Trophoblast cell (in vitro differentiated cells and primary cell): ENCODE measurements around the gene UBASH3B.

Experiments used
- DNase-seq, 2 donors: peaks; one replicate each; pipeline ENCODE4 v3.0.0-alpha.2; 2016
- H2AFZ ChIP-seq: 2 replicates; pipeline ENCODE4 v1.6.1; 2013; ENCODE audit warnings: low read length, moderate library complexity, mild to moderate bottlenecking; ENCODE audit not compliant: insufficient read depth, poor library complexity
- H2AK5ac ChIP-seq: 2 replicates; pipeline ENCODE4 v1.6.1; 2013; ENCODE audit warnings: mild to moderate bottlenecking, low read length
- H2BK120ac ChIP-seq: 2 replicates; pipeline ENCODE4 v1.6.1; 2013; ENCODE audit warnings: low read length, mild to moderate bottlenecking, moderate library complexity; ENCODE audit not compliant: insufficient read depth, poor library complexity
- H2BK12ac ChIP-seq: 2 replicates; pipeline ENCODE4 v1.6.1; 2013; ENCODE audit warnings: mild to moderate bottlenecking, low read length, moderate library complexity
- H2BK5ac ChIP-seq: 2 replicates; pipeline ENCODE4 v1.6.1; 2013; ENCODE audit warnings: low read length, low read depth, moderate library complexity, mild to moderate bottlenecking; ENCODE audit not compliant: poor library complexity
- H3K14ac ChIP-seq: 2 replicates; pipeline ENCODE4 v1.6.1; 2013; ENCODE audit warnings: mild to moderate bottlenecking, low read length
- H3K18ac ChIP-seq: 2 replicates; pipeline ENCODE4 v1.6.1; 2013; ENCODE audit warnings: mild to moderate bottlenecking, low read length
- H3K23ac ChIP-seq: 2 replicates; pipeline ENCODE4 v1.6.1; 2013; ENCODE audit warnings: low read length
- H3K27ac ChIP-seq: 2 replicates; pipeline ENCODE4 v1.5.1; 2013; ENCODE audit warnings: low read depth, mild to moderate bottlenecking, inconsistent platforms, low read length, moderate library complexity
- H3K27me3 ChIP-seq: 2 replicates; pipeline ENCODE4 v1.6.1; 2013; ENCODE audit warnings: inconsistent platforms, mild to moderate bottlenecking, low read length, moderate library complexity; ENCODE audit not compliant: insufficient read depth
- H3K36me3 ChIP-seq, 2 experiments: 1 replicate in 1 of 2; 2 replicates in 1 of 2; pipeline ENCODE4 v1.6.1; 2013; ENCODE audit warnings: low read length in 2 of 2, mild to moderate bottlenecking in 2 of 2, moderate library complexity in 1 of 2; ENCODE audit not compliant: insufficient read depth in 2 of 2, control insufficient read depth in 1 of 2
- H3K4ac ChIP-seq: 2 replicates; pipeline ENCODE4 v1.6.1; 2013; ENCODE audit warnings: low read depth, mild to moderate bottlenecking, low read length, moderate library complexity
- H3K4me1 ChIP-seq, 2 experiments: 1 replicate in 1 of 2; 2 replicates in 1 of 2; pipeline ENCODE4 v1.6.1; 2013; ENCODE audit warnings: low read length in 2 of 2, mild to moderate bottlenecking in 2 of 2, moderate library complexity in 1 of 2; ENCODE audit not compliant: insufficient read depth in 2 of 2, control insufficient read depth in 1 of 2
- H3K4me2 ChIP-seq: 2 replicates; pipeline ENCODE4 v1.6.1; 2013; ENCODE audit warnings: inconsistent platforms, mild to moderate bottlenecking, low read length, moderate library complexity
- H3K4me3 ChIP-seq: 2 replicates; pipeline ENCODE4 v1.5.1; 2013; ENCODE audit warnings: mild to moderate bottlenecking, low read depth, low read length, inconsistent platforms
- H3K79me1 ChIP-seq: one replicate; pipeline ENCODE4 v1.6.1; 2013; ENCODE audit warnings: low read length
- H3K79me2 ChIP-seq: 2 replicates; pipeline ENCODE4 v1.6.1; 2013; ENCODE audit warnings: low read length, mild to moderate bottlenecking; ENCODE audit not compliant: control insufficient read depth, insufficient read depth, poor library complexity
- H3K9ac ChIP-seq: 2 replicates; pipeline ENCODE4 v1.6.1; 2013; ENCODE audit warnings: mild to moderate bottlenecking, low read length
- H3K9me3 ChIP-seq: 2 replicates; pipeline ENCODE4 v1.6.1; 2013; ENCODE audit warnings: low read depth, mild to moderate bottlenecking, control low read depth, inconsistent platforms, low read length; ENCODE audit not compliant: insufficient read depth
- H4K12ac ChIP-seq: 2 replicates; pipeline ENCODE4 v1.6.1; 2013; ENCODE audit warnings: low read depth, mild to moderate bottlenecking, low read length, moderate library complexity
- H4K8ac ChIP-seq: 2 replicates; pipeline ENCODE4 v1.6.1; 2013; ENCODE audit warnings: low read depth, mild to moderate bottlenecking, low read length, moderate library complexity
- H4K91ac ChIP-seq: one replicate; pipeline ENCODE4 v1.6.1; 2013; ENCODE audit warnings: low read depth, mild to moderate bottlenecking, low read length, moderate library complexity
- WGBS: extraction: QIAGEN DNeasy Blood & Tissue Kit; methylation state at CpG from one replicate; pipeline ENCODE4 v1.1.7; 2013; ENCODE audit warnings: missing lambda C conversion rate; ENCODE audit not compliant: insufficient read length, insufficient coverage; ENCODE audit errors: extremely low coverage; 5-methylcytosine and 5-hydroxymethylcytosine counted together

Gene UBASH3B

DNA sequence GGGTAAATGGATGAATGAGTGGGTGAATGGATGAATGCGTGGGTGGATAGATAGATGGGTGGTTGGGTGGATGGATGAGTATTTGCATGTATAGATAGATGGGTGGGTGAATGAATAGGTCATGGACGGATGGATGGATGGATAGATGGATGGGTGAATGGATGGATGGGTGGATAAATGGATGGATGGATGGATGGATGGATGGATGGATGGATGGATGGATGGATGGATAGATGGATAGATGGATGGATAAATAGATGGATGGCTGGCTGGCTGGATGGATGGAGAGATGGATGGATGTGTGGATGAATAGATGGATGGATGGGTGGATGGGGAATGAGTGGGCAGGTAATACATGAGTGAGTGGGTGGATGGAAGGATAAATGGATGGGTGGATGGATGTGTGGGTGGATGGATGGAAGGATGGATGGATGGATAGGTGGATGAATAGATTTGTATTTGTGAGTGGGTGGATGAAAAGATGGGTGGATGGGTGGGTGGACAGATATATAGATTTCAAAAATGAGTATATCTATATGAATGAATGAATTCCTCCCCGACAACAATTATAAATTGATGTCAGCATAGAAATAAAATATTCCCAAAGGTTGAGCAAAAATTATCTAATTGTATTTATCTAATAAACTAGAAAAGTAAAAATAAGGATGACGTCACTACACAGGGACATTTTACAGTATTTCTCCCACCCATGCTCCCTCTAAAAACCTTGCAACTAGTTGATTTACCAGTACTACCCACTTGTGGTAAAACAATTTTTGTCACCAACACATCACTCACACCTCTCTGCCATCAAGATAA is 182.2 kb downstream of the UBASH3B start:
- H2BK5ac ChIP-seq: no peak overlapping the region
- no peak overlapping the region for H4K8ac ChIP-seq
- H3K27ac ChIP-seq: no peak overlapping the region
- H3K4ac ChIP-seq: no peak overlapping the region
- H3K4me1 ChIP-seq: no peaks in the 10 kb centered on the region
- no peak overlapping the region for H3K23ac ChIP-seq
- no peak overlapping the region for H3K4me2 ChIP-seq
- H3K27me3 ChIP-seq: no peaks in the 10 kb centered on the region
- H2AK5ac ChIP-seq: no peak overlapping the region
- no peak overlapping the region for H2AFZ ChIP-seq
- no peaks in the 10 kb centered on the region for H3K9me3 ChIP-seq
- no peak overlapping the region for H4K91ac ChIP-seq
- no peaks in the 10 kb centered on the region for H3K36me3 ChIP-seq
- DNase-seq: no peak
- no peak overlapping the region for H2BK12ac ChIP-seq
- H2BK120ac ChIP-seq: no peak overlapping the region
- whole genome bisulfite sequencing: 100% methylated on average over 1 of the region's 4 CpGs
- H4K12ac ChIP-seq: no peak overlapping the region
- no peaks in the 10 kb centered on the region for H3K79me1 ChIP-seq
- H3K4me3 ChIP-seq: no peak overlapping the region
- no peaks in the 10 kb centered on the region for H3K79me2 ChIP-seq
- no peak overlapping the region for H3K9ac ChIP-seq
- no peak overlapping the region for H3K14ac ChIP-seq
- no peak overlapping the region for H3K18ac ChIP-seq

DNA sequence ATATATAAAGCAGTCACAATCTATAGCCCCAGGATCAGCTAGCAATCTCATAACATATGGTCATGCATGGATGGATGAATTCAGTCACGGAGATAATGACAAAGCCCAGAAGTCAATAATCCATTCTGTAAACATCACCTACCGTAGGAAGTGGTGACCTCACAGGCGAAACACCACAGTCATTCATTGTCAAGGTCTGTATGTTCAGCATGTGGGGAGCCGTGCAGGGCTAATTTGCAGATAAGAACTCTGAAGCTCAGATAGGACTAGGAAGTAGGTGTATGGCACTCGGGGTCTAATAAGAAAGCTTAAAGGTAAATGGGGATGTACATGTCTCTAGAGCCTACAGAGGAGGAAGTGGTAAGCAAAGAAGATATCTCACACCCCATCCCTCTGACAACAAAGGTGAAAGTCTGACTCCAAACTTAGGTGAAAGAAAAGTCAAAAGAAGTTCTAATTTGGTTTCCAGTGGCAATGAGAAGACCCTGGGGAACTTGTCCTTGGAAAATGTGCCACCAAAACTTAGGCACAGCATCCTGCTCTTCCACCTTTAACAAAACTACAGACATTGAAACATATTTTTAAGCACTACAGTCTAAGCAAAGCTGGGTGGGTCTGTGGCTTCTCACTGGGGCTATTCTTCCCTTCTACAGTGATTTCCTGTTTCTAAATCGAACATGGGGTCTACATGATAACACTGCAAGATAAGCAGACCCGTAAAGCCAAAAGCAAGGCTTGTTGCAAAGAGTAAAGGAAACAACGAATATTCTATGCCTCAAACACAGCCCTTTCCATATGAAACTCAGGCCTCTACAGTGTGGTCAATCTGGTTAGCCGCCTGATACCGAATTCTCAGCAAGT is 188.0 kb downstream of the UBASH3B start:
- Histone ChIP-seq H2BK120ac (no peak overlapping the region), H2BK12ac (no peak overlapping the region), H2BK5ac (no peak overlapping the region), H2AFZ (no peak overlapping the region), H3K18ac (no peak overlapping the region), H3K4me2 (no peak overlapping the region), H4K8ac (no peak overlapping the region), H3K23ac (no peak overlapping the region), H3K36me3 (no peaks in the 10 kb centered on the region), H3K27me3 (no peaks in the 10 kb centered on the region), H3K9me3 (no peaks in the 10 kb centered on the region), H4K12ac (no peak overlapping the region), H3K79me1 (no peaks in the 10 kb centered on the region), H3K9ac (no peak overlapping the region), H3K14ac (no peak overlapping the region), H3K4me1 (no peaks in the 10 kb centered on the region), H2AK5ac (no peak overlapping the region), H3K27ac (no peak overlapping the region), H3K79me2 (no peaks in the 10 kb centered on the region), H3K4me3 (no peak overlapping the region), H4K91ac (no peak overlapping the region), H3K4ac (no peak overlapping the region)
- WGBS: no CpG with 5 or more reads among the region's 10 CpGs
- DNase-seq: no peak

- Histone ChIP-seq H2AFZ (no peak overlapping the region), H3K27me3 (no peaks in the 10 kb centered on the region), H3K4me2 (no peak overlapping the region), H3K14ac (no peak overlapping the region), H3K9ac (no peak overlapping the region), H2AK5ac (no peak overlapping the region), H4K91ac (no peak overlapping the region), H3K4ac (no peak overlapping the region), H3K36me3 (no peaks in the 10 kb centered on the region), H4K8ac (no peak overlapping the region), H4K12ac (no peak overlapping the region), H3K23ac (no peak overlapping the region), H2BK5ac (no peak overlapping the region), H3K4me1 (peaks cover 6% of the 10 kb centered on the region in 2 experiments), H3K18ac (no peak overlapping the region), H3K79me1 (peaks cover 5% of the 10 kb centered on the region), H3K79me2 (no peaks in the 10 kb centered on the region), H2BK120ac (no peak overlapping the region), H3K9me3 (no peaks in the 10 kb centered on the region), H3K27ac (no peak overlapping the region), H3K4me3 (no peak overlapping the region), H2BK12ac (no peak overlapping the region)
- WGBS: no CpG with 5 or more reads among the region's 1 CpG
- DNase-seq: no peak
These were observed 191.9 kb downstream of the UBASH3B start for GRCh38 chr11:122847466-122847865.

- Histone ChIP-seq H3K27me3 (no peaks in the 10 kb centered on the region), H3K9me3 (no peaks in the 10 kb centered on the region), H3K79me2 (no peaks in the 10 kb centered on the region), H4K91ac (no peak overlapping the region), H3K27ac (no peak overlapping the region), H2BK12ac (no peak overlapping the region), H3K14ac (no peak overlapping the region), H3K18ac (no peak overlapping the region), H2BK5ac (no peak overlapping the region), H2AK5ac (no peak overlapping the region), H3K4me3 (no peak overlapping the region), H3K36me3 (no peaks in the 10 kb centered on the region), H2BK120ac (no peak overlapping the region), H3K4me2 (no peak overlapping the region), H4K12ac (no peak overlapping the region), H3K9ac (no peak overlapping the region), H4K8ac (no peak overlapping the region), H3K4me1 (peaks cover 6% of the 10 kb centered on the region in 2 experiments), H3K23ac (no peak overlapping the region), H3K79me1 (peaks cover 5% of the 10 kb centered on the region), H3K4ac (no peak overlapping the region), H2AFZ (no peak overlapping the region)
- WGBS: no CpG with 5 or more reads among the region's 1 CpG
- DNase-seq: no peak
These were observed 192.7 kb downstream of the UBASH3B start for GRCh38 chr11:122848186-122848585.
